GM19240 (cell line): ENCODE measurements around the gene IMP3.
A peak's percentile ranks its signal among the peaks of the same experiment; 100 is the strongest.
"Not testable (repeated sequence)": the region's sequence is repeated elsewhere in the genome, so short reads cannot be mapped to it uniquely, and the experiment has no call there.

Experiments used
- DNase-seq: peaks from one replicate; pipeline ENCODE4 v3.0.0; 2011; ENCODE audit warnings: low spot score; ENCODE audit not compliant: insufficient read length

The IMP3 gene, protein sequence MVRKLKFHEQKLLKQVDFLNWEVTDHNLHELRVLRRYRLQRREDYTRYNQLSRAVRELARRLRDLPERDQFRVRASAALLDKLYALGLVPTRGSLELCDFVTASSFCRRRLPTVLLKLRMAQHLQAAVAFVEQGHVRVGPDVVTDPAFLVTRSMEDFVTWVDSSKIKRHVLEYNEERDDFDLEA

DNA sequence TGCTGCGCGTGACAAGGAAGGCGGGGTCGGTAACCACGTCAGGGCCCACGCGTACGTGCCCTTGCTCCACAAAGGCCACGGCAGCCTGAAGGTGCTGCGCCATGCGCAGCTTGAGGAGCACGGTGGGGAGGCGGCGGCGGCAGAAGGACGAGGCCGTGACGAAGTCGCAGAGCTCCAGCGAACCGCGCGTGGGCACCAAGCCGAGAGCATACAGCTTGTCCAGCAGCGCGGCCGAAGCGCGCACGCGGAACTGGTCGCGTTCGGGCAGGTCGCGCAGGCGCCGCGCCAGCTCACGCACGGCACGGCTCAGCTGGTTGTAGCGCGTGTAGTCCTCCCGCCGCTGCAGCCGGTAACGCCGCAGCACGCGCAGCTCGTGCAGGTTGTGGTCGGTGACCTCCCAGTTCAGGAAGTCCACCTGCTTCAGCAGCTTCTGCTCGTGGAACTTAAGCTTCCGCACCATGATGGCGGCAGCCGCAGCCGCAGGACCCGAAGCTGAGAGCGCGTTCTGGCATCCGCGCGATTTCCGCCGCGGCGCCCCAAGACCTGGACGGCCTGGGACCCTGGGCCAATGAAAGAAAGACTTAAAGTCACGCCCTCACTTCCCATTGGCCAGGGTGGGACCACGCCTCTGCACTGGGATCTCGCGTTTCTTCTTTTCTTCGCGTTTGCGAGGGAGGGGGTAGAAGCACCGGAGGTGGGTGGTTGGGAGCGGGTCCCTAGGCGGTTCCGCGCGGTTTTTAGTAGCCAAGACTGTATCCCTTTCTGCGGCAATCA lies at the start of gene IMP3:
Gene IMP3 (minus strand): TSS at position 516 of the 774 bp plus-strand sequence. CDS start 56 bp downstream, at position 460.
- peak; percentile 95 for DNase-seq

DNA sequence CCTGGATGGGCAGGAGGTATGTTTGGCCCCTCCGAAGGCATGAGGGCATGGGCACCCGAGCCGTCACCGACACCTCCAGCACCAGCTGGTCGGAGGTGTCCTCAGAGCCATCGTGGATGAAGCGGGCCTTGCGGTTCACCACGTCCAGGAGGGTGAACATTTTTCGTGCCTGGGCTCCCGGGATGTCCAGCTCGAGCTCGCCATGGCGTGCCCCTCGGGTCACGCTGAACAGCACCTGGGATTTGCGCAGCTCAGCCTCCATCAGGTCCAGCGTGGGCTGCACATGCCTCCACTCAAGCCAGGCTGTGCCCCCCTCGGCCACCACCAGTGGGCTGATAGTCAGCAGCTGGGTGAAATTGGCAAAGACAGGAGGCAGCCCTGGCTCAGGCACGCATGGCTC lies 49.4 kb upstream of the IMP3 start:
- DNase-seq = not testable (repeated sequence)

DNA sequence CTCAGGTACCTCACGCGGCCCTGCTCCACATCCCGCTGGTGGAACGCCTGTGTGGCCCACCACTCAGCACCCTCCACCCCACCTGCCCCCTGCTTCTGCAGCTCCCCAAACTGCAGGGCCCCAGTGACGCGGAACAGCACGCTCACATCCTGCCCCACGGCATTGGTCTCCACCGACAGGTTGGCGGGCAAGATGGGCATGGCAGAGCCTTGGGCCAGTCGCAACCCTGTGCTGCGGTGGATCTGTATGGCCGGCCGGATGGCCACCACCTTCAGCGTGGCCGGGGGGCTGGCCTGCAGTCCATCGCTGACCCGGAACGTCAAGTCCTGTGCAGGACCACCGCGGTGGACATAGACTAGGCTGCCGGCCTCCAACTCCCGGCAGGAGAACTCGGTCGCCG lies 48.8 kb upstream of the IMP3 start:
- DNase-seq = no peak

DNA sequence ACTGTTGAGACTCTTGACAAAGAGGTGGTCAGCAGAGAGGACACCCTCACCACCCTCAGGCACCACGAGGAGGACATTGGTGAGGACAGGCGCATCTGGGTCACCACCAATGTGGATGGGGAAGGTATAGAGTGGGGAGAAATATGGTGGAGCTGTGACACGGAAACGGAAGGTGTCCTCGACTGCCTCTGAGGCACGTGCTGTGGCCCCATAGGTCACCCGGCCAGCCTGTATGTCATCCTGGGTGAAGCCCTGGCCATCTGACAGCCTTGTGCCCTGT lies 48.2 kb upstream of the IMP3 start:
- no peak for DNase-seq

DNA sequence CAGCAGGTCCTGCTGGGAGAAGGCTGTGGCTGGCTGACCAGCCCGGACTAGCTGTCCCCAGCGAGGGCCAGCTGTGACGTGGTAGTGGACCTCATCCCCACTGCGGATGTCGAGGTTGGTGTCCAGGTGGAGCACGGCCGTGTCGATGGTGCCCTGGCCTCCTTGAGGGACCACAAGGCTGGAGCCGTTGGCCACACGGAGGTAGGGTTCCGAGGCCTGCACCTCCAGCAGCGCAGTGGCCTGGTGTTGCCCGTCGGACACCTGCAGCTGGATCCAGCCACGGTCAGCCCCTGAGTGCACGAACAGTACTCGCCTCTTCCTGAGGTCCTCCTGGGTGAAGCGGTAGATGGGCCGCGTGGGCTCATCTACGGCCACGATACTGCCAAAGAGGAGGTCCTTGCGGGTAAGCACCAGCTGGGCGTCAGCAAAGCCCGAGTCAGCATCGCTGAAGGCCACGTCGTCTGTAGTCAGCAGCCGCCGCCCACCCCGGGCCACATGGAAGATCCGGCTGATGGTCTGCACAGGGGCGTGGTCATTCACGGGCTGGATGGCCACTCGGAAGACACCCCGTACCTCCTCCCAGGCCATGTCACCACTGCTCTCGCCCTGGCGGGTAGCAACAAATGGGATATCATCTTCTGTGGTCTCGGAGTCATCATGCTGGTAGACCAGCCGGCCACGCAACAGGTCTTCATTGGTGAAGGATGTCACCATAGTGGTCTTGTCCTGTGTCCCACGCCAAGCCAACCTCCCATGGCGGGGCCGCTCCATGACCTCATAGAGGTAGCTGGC lies 47.7 kb upstream of the IMP3 start:
- DNase-seq = no peak

DNA sequence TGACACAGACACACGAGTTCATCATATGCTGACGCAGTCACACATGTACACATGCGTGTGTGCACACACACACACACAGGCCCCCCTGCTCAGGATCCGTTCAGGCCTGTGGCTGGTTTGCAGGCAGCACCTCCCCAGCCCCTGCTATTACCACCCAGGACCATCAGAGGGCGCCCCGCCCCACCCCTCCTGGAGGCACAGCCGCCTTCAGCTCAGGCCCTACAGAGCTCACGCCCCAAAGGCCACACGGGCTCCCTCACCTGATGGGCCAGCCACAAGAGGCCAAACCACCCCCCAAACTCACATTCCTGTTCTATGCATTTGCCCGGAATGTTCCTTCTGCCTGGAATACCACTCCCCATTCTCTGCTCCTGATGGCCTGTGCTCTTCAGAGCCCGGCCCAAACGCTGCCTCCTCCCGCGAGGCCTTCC lies 46.2 kb upstream of the IMP3 start:
- peak; percentile 75 for DNase-seq

DNA sequence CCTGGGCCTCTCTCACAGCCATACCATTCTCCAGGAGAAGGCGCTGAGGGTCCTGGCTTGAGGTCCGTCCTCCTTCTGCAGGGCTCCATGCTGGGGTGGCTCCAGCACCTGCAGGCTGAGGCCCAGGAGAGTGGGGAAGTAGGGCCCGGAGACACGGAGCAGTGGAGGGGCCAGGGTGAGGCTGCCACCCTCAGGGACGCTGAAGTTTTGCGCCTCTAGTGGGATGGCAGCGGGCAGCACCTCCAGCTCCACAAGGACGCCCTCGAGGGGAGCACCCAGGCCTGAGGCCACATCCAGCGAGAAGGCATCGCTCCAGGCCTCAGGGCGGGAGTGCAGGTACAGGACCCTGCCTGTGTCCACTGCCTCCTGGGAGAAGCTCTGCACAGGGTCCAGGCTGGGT lies 45.2 kb upstream of the IMP3 start:
- no peak for DNase-seq

DNA sequence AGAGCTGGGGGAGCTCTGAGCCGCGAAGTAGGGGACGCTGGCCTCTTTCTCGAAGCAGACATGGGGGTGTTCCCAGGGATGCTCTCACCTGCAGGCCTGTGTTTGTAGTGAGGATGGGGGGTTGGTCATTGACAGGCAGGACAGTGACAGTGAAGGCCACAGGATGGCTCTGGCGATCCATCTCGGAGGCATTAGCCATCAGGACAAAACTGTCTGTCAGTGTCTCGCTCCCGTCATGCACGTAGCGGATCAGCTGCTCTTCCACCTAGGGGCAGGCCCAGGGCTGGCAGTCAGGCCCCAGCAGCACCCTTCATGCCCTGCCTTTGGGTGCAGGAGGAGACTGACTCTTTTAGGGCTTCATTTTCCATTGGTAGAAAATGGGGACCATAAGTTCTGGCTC lies 44.6 kb upstream of the IMP3 start:
- DNase-seq = no peak

DNA sequence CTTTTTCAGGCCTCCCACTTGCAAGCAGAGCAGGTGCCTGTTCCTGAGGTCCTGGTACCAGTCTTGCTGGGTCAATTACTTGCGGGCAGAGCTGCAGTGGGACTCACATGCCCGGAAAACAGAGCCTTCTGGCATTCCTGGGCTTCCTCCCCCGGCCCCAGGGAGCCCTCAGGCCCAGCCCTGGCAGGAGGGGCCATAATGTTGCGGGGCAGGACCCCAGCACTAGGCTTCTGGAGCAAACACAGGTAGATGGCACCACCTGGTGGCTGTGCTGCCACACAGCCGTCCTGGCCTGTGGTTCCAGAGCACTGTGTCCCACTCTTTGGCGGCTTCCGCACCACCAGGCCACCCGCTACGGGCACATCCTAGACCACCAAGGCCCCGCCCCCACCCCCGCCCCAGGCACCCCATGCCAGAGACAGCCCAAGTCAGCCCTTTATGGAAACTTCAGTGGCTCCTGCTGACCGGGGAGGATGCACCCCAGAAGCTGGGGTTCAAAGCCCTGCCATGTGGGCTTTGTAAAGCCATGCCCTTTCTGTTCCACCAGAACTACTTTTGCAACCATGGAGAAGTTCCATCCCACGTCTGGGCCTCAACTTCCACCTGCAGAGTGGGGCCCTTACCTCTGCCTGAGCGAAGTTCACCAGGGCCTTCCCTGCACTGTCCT lies 43.8 kb upstream of the IMP3 start:
- DNase-seq = peak; percentile 87

DNA sequence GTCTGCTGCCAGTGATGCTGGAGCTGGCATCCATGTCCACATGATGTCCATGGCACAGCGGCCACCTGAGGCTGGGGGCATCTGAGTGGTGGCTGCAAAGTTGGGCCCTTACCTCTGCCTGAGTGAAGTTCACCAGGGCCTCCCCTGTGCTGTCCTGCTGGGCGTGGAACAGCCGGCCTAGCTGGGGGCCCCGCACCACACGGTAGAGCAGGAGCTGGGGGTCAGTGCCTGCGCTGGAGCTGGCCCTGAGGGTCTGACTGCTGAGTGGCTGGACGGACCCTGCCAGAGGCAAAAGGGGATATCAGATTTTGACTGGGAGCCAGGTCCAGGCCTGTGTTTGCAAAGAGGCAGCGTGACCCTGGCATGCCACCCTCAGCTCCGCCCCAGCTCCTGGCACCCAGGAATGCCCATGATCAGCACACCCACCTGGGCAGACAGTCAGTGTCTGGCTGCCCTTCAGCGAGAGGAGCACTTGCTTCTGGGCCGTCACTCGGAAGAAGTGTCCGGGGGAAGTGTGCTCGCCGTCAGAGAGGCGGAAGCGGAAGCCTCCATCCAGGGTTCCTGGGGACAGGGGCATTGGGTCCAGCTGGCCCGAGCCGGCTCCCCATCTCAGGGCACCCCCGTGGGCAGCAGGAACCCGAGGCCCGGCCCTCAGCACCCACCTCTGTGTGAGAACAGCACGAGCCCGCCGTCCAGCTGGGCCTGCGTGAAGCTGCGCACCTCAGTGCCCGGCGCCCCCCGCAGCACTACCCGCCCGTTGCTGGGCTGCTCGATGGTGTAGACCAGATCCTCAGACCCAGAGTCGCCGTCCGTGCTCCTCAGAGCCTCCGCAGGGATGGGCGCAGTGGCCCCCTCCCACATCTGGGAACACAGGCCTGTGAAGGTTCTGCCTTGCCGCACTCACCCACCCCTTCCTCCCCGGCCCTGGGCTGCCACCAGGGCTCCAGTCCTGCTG lies 42.4 kb upstream of the IMP3 start:
- no peak for DNase-seq

DNA sequence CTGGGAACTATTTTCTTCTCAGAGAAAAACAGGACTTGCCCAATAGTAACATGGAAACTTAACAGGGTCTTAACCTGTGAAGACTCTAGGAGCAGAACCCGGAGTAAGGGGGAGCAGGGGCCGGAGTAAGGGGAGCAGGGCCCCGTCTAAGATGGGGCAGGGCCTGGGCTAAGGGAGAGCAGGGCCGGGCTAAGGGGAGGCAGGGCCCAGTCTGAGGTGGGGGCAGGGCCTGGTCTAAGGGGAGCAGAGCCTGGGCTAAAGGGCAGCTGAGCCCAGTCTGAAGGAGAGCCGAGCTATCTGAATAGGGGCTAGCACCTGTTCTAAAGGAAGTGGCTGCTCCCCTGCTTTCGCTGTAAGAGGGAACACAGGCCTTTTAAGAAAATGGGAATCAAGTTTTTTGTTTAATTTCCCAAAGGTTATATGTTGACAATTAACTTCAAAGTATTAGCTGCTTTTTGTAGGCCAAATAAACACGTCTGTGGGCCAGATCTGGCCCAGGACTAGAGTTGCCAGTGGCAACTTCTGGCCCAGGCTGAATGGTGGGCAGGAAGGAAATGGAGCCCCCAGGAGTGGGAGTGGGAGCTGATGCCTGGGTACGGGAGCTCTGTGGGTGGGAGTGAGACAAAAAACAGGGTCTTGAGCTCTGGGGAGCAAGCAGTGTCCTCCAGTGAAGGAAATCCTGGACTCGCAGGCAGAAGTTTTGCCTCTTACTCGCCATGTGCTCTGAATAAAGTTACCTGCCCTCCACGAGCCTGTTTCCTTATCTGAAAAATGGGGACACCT lies 40.2 kb upstream of the IMP3 start:
- DNase-seq = no peak

DNA sequence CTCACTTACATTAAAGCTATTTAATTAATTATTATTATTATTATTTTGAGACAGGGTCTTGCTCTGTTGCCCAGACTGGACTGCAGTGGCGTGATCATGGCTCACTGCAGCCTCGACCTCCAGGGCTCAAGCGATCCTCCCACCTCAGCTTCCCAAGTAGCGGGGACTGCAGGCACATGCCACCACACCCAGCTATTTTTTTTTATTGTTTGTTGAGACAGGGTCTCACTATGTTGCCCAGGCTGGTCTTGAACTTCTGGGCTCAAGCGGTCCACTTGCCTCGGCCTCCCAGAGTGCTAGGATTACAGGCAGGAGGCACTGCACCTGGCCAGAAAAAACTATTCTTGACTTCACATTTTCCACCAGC lies 38.3 kb upstream of the IMP3 start:
- DNase-seq = not testable (repeated sequence)

DNA sequence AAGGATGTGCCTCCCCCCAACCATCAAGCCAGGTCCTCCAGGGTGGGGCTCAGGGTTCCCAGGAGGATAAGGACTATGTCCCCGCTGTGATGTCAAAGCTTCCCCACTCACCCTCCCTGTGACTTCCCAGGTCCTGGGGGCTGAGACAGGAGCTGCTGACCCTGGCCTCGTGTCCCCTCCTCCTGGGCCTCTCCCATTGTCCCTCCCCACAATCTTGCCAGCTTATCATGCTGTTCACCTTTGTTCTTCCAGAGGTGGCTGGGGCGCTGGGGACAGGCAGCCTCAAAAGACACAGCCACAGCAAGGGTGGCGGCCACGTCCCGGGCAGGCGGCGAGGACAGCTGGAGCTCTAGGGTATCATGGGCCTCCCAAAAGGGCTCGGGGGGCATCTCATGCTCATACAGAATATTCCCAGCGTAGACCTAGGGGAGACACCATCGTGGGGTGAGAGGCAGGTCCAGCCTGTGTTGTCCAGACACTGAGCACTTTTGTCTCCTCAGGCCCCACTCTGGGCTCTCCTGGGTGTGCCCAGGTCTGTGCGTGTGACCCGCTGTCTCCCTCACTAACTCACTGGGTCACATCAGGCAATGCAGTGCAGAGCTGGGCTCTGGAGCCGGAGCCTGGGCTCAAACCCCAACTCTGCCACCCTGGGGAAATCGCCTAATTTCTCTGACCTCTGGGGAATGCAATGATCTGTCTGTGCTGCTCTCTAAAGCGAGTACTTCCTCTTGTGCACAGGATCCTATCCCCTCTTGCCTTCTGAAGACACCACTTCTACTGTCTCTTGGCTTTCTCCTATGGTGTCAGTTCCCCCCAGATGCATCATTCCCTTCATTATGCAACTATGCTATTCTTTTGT lies 37.7 kb upstream of the IMP3 start:
- DNase-seq = no peak

DNA sequence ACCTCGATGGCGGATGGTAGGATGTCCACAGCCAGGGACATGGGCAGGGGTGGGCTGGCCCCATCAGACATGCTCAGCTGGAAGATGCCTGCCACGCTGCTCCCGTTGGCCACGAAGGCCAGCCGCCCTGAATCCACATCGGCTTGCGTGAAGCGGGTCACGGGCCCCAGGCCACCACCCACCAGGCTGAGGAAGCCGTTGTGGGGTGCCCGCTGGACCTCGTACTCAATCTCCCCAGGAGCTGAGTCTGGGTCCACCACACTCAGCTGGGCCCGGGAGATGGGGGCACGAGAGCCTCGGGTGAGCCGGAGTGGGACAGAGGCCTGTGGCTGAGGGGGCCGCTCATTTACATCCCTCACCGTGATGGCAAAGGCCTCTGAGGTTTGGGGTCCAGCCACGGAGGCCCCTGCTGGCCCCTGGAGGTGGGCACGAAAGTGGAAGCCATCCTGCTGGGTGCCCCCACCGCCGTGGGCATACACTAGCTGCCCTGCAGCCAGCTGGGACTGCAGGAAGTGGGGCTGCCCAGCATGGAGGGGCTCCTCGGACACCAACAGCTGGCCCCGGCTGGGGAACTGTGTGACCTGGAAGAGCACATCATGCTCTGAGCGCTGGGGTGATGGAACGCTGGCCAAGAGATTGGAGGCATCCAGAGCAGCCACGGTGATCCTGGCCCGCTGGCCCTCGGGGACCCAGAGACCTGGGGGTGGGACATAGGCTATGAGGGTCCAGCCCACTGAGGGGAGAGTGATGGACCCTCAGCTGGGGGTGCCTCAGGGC lies 36.9 kb upstream of the IMP3 start:
- no peak for DNase-seq

DNA sequence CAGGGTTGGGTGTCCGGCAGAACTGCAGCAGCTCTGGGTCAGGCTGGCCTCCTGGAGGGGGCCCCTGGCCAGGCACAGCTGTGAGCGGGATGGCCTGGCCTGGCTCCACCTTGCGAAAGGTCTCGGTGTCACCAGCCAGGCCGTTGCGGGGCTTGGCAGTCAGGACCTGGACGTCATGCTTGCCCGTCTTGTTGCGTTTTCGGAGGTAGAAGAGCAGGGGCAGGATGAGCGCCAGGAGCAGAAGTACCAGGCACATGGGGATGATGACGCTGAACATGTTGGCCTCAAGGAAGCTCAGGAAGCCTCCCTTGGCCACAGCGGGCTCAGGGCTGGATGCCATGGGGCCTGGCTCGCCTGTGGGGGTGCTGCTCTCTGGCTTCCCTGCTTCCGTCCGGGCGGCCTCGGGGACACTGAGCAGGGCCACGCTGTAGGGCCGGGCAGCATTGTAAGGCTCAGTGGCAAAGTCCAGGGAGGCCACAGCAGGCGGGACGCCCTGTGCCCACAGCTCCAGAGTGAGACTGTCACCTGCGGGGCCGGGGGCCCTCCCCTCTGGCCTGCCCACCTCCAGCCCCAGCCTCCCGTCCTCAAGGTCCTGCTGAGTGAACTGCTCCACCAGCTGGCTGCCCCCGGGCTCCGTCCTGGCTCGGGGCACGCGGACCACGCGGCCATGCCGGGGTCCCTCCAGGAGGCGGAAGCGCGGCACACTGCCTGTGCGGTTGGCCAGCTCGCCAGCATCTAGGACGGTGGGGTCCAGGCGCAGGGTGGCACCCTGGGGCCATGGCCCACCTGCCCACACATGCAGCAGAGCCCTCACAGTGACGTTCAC lies 35.8 kb upstream of the IMP3 start:
- DNase-seq = no peak

DNA sequence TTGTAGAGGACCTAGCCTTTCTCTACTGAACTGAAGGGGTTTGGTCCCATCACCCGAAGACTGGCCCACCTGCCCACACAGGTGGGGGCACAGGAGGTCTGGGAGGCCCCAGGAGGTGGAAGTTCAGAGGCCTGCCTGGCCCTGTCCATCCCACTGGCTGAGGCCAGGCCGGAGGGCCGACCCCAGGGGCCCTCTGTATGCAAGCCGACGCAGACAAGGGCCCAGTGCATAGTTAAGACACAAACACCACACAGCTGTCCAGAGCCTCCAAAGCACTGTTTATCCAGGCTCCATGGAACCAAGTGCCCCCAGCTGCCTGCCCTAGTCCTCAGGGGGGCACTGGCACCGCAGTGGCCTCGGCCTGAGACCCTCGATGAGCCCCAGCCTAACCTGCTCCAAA lies 34.3 kb upstream of the IMP3 start:
- DNase-seq = no peak

DNA sequence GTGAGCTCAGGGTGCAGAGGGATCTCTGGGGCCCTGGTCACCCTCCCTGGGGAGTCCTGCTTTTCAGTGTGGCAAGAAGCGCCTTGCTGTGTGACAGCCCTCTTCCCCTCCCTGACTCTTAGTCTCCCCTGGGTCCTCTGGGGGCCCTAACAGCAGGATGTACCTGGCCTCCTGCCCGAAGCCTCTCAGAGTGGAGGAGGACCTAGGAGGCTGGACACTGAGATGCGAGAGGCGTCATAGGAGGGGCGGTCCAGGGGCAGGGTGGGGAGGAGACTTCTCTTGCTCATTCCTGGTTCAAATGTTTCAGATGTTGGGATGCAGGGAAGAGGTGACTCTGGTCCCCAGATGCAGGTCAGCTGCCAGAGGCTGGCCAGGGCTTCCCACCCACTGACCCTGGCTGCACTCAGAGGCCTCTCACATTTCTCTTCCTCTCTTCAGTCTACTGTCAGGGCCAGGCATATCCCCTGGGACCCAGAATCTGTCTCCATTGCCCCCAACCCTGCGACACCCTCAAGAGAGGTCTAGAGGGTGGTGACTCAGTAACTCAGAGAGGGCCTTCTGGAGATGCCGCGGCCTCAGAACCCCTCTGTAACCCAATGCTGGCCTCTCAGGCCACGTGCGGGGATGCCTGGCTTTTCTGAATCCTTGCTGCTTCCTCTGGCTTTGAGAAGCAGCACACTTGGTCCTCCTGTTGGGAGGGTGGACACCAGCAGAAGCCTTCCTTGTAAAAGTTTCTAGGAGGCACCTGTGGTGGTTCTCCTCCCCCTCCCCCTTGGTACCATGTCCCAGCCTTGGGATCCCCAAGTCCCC lies 33.6 kb upstream of the IMP3 start:
- no peak for DNase-seq
